GM12801 (cell line): ENCODE results near the gene BORCS6.

Experiments
- CTCF ChIP-seq: IDR thresholded peaks from one replicate; pipeline ENCODE4 v1.5.1; 2011; ENCODE audit warnings: control low read depth; ENCODE audit not compliant: insufficient read length; ENCODE audit errors: extremely low read depth

The BORCS6 gene

GRCh38 chr17:8149419-8150193, 40.4 kb downstream of the BORCS6 start:
- TF ChIP-seq CTCF: no peak

GRCh38 chr17:8148560-8148959, 41.4 kb downstream of the BORCS6 start:
- no peak for TF ChIP-seq CTCF

- TF ChIP-seq CTCF: no peak
Measured at GRCh38 chr17:8147805-8148404, 42.1 kb downstream of the BORCS6 start.

- TF ChIP-seq CTCF: no peak
Measured at GRCh38 chr17:8147141-8147804, 42.7 kb downstream of the BORCS6 start.

GRCh38 chr17:8146381-8147140, 43.4 kb downstream of the BORCS6 start:
- TF ChIP-seq CTCF: no peak

GRCh38 chr17:8145811-8146210, 44.2 kb downstream of the BORCS6 start:
- TF ChIP-seq CTCF: no peak

- no peak for TF ChIP-seq CTCF
Measured at GRCh38 chr17:8144401-8145231, 45.4 kb downstream of the BORCS6 start.
